ENCODE measurements around the gene MSL3.

MSL3 gene

DNA sequence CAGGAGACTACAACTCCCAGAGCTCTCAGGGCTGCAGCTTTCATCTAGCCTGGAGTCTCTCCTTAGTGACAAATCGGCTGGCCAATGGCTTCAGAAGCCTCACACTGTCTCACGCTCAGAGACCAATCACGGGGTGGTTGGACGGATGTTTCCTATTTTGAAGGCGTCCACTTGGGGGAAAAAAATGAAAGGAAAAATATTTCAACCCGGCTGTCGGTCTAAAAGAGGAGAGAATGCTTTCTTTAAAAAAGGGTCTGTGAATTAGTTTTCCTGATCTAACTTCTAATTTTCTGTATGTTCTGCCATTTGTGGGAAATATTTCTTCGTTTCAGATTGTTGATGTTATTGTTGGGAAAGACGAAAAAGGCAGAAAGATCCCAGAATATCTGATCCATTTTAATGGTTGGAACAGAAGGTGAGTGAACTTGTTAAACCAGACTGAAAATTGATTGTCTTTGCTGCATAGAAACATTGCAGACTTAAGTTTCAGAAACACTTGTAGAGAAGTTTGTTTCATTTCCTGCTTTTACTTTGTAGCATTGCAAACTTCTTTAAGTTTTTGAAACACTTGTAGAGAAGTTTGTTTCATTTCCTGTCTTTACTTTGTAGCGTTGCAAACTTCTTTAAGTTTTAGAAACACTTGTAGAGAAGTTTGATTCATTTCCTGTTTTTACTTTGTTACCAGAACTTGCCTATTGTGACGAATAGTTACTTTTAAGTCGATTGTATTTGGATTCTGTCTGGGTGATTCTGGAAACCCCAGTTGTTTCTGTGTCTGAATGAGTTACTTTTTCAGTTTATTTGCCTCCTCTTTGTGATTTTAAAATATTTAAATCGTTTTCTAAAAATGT lies 1.6 kb downstream of the MSL3 start:
- DNase-seq (ENCODE audit: low read depth in 2 of 2), result no peak

DNA sequence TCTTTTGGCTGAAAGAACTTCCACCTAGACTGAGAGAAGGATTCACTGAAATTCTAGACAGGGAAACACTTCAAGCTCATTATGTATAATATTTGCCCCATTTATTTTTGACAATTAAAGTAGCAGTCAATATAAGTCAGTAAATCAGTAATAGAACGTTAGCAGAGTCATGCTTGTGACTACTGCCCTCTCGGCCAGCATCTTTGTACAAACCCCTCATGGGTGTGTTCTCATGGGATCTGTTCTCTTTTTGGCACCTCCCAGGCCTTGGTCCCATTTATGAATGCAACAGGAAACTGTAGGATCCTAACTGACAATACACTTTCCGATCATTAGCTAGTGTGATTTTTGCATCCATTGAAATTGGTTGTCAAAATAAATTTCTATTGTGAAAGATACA lies 2.9 kb downstream of the MSL3 start:
- DNase-seq (ENCODE audit: low read depth in 2 of 2), result no peak

DNA sequence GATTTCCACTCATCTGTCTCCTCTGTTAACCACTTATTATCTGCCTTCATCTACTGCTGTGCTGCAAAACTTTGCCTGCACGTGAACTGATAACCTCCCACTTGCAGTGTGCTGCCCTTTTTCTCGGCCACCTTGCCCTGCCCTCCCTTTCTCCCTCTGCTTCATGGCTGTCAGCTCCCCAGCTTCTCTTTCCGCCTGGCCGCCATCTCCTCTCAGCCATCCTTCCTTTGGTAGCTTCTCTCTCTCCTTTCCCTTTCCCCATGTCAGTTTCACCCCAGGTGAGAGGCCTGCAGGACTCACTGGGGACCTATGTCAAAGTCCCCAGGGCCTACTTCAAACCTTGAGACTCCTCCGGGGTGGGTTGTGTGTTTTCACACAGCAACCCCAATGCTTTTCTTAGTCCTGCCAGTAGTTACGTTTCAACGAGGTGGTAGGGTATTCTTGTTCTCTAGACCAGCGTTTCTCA lies 6.6 kb downstream of the MSL3 start:
- no peak for DNase-seq (ENCODE audit: low read depth in 2 of 2)

DNA sequence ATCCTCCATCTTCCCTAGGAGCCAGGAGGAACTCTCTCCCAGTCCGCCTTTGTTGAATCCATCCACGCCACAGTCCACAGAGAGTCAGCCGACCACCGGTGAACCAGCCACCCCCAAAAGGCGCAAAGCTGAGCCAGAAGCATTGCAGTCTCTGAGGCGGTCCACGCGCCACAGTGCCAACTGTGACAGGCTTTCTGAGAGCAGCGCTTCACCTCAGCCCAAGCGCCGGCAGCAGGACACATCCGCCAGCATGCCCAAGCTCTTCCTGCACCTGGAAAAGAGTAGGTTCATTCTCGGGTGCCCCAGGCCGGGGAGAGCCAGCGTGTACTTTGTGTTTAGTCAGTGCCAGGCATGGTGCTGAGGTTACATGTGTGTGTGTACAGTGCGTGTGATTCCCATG lies 7.4 kb downstream of the MSL3 start:
- DNase-seq (ENCODE audit: low read depth in 2 of 2), result no peak

- DNase-seq (ENCODE audit: low read depth in 2 of 2), result no peak
Measured at GRCh38 chrX:11766487-11766886, 8.4 kb downstream of the MSL3 start.

GRCh38 chrX:11768039-11768438 lies 10.0 kb downstream of the MSL3 start:
- no peak for DNase-seq (ENCODE audit: low read depth in 2 of 2)

- no peak for DNase-seq (ENCODE audit: low read depth in 2 of 2)
Measured at GRCh38 chrX:11770320-11770719, 12.3 kb downstream of the MSL3 start.

GRCh38 chrX:11778230-11778629 lies 20.2 kb downstream of the MSL3 start:
- no peak for DNase-seq (ENCODE audit: low read depth in 2 of 2)

DNA sequence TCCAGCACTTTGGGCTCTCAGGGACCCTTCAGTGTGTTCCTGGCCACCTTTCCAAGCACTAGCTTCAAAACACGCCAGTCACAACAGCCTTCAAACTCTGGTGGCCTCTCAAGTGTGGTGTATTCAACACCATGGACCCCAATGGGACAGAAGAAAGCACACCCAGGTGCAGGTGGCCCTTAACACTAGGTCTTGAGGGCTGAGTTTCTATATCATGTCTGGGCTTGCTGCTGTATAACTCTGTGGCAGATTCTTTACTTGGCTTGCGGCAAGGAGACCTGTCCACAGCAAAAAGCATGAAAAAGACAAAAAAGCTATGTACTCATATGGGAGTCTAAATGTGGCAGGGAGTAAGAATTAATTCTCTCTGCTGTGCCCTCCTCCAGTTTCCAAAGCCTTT lies 23.1 kb downstream of the MSL3 start:
- DNase-seq (ENCODE audit: low read depth in 2 of 2), result no peak

DNA sequence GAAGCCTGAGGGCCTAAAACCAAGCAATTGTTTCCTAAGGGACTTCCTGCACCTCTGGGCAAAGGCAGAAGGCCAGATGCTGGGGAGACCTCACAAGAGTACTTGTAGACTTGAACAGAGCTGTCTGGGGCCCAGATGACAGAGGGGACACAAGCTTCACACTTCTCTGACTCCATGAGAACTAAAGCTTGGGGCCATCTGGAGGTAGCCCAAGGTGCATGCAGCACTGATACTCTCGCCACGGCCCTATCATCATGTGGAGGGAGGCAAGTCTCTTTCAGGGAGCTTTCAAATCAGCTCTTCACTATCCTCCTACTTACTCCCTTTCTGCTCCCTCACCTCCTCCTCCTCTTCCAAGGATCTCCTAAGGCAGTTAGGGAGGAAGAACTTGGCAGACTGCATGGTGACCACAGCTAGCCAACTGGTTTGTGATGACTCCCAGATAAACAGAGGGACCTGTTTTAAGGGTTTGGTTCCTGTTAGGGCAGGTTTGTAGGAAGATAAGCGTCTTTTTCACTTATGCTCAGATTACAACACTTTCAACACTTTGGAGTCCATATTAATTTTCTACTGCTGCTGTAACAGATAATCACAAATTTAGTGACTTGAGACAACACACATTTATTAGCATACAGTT lies 23.8 kb downstream of the MSL3 start:
- DNase-seq (ENCODE audit: low read depth in 2 of 2), result no peak

DNA sequence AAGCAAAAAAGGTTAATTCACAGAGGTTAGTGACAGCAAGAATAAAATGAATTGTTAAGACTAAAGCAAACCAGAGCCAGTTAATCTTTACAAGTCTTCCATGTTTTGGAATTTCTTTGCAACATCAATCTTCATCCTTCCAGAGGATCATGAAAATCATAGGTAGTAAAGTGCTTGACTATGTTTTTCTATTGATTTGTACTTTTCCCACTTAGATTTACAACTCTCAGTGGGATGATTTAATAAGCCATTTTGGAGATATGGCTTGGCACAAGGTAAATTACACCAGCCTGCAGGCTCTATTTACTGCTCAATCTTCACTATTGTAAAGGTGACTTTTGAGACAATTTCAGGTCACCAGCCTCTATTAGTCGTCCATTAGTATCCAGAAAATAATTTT lies 26.5 kb downstream of the MSL3 start:
- DNase-seq (ENCODE audit: low read depth in 2 of 2), result no peak

DNA sequence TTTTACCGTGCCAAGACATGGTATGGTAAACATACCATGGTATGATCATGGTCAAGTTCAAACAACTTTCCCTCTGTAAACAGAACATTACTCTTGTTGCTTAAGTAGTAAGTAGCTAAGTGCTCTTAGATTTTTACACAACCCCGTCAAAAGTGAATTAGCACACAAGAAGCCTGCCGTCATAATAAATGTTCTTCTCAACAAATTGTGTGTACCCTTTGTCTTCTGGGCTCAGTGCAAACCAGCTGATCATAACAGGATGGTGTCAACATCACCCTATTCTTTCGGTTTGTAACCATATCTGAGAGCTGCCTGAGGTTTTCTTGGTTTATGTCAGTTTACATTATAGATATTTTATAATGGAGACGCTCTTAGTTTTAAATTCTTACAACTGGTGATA lies 28.8 kb downstream of the MSL3 start:
- no peak for DNase-seq (ENCODE audit: low read depth in 2 of 2)

DNA sequence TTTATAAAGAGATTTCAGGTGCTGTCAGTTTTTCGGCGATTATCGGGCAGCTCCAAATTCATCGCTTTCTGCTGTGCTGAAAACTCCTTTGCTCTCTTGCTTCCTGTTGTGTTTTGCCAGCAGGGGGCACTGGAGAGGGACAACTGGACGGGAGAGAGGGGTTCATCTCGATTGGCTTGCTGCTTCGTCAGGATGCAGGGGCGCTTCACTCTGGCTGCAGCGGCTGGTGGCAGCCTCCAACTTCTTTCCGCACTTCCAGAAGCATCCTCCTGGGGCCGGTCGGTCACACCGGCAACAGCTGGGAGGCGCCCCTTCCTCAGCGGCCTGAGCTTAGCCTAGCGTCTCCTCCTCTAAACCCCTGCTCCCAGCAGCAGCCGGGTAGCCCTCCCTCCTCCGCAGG lies 29.5 kb downstream of the MSL3 start:
- peak; percentile 50 to 70 for DNase-seq (ENCODE audit: low read depth in 2 of 2)

- DNase-seq (ENCODE audit: low read depth in 2 of 2), result no peak
Measured at GRCh38 chrX:11789809-11790208, 31.8 kb downstream of the MSL3 start.

DNA sequence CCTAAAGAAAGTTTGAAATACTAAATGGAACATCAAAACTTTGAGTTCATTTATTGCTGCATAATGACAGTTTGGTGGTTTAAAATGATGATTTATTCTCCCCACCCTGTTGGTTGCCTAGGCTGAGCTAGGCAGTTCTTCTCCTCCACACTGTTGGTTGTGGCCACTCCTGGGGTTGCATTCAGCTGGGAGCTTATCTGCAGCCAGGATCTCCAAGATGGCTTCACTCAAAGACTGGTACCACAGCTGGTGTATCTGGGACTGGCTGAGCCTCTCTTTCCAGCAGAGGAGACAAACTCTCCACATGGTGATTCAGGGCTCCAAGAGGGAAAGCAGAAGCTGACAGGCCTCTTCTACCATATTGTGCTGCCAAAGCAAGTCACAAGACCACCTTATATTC lies 33.1 kb downstream of the MSL3 start:
- no peak for DNase-seq (ENCODE audit: low read depth in 2 of 2)

GRCh38 chrX:11791537-11791936 lies 33.5 kb downstream of the MSL3 start:
- no peak for DNase-seq (ENCODE audit: low read depth in 2 of 2)

DNA sequence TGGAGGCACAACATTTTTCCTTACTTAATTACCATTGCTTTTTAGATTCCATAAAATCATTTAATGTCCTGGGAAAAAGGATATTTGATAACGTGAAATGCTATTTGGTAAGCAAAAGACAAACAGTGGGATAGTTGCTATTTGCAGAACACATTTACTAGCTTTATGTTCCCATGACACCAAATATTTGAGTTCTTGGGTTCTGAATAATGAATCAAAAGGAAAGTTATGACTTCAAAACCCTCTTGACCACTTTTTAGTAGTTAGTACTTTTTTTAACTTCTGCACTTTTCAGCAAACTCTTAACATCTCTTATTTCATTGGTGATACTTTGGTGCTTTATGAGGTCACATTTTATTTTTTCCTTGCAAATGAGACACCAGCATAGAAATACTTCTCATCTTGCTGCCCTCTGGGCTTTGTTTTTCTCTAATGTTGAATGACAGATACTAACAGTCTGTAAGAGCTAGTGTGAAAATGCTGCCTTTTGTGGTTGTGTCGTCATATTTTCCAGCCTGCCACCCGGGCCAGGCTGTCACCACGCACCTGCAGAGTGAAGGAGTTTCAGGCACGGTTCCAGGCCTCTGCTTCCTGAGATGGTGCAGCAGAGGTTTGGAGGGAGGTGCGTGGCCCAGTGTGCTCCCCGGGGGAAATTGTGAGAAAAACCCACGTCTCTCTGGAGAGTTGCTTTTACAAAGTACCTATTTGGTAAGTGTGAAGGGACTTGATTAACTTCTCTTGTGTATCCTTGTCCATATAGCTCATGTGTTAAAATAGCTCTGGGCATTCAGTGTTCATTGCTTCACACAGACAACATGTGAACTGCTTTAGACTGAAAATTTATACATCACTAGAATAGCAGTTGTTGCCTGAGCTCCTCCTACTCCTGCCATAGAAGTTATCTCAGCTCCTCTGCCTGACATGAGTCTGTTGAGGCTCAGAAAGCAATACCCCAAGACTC lies 34.7 kb downstream of the MSL3 start:
- DNase-seq (ENCODE audit: low read depth in 2 of 2), result peak; percentile 51 to 54

GRCh38 chrX:11793734-11794133 lies 35.7 kb downstream of the MSL3 start:
- no peak for DNase-seq (ENCODE audit: low read depth in 2 of 2)

DNA sequence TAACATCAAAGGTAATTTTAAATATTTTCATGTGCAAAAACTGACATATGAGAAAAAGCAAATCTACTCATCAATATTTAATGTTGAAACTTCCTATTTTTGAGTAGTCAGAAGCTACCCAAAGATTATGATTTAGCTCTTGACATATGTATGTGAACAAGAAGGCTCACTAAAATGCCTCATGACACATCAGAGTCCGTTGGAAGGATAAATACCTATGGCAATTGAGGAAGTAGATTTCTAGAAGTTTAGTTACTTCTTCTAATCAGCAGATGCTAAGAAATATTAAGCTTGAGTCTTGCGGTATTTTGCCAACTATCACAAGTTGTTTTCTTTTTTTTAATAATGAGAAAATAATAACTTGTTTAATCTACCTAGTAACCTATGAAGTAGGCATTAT lies 55.3 kb downstream of the MSL3 start:
- DNase-seq (ENCODE audit: low read depth in 2 of 2), result no peak
